HL-60 (cell line): ENCODE results near the gene CYP4F22.

ENCODE experiments used
- DNase-seq, 2 experiments: peaks; one replicate each; pipeline ENCODE4 v3.0.0-alpha.2; 2010 to 2020; ENCODE audit warnings: low read depth in 1 of 2, low spot score in 1 of 2
- H3K27ac ChIP-seq: fragments of 250-450 bp; sonication (Bioruptor Pico); replicated peaks from 2 replicates; pipeline ENCODE4 v1.5.1; 2020; ENCODE audit warnings: mild to moderate bottlenecking, moderate library complexity
- H3K27me3 ChIP-seq: fragments of 250-450 bp; sonication (Bioruptor Pico); 2 replicates; pipeline ENCODE4 v1.5.1; 2021; ENCODE audit warnings: mild to moderate bottlenecking, moderate library complexity; ENCODE audit not compliant: insufficient read depth, poor library complexity, severe bottlenecking
- H3K4me3 ChIP-seq: replicated peaks from 2 replicates; pipeline ENCODE4 v1.5.1; 2011; ENCODE audit warnings: mild to moderate bottlenecking, control low read depth, low read length; ENCODE audit not compliant: insufficient read depth
- CTCF ChIP-seq: IDR thresholded peaks from one replicate; pipeline ENCODE4 v1.5.1; 2011; ENCODE audit warnings: low read length, control low read depth, inconsistent platforms; ENCODE audit not compliant: insufficient read depth
- GABPA ChIP-seq: IDR thresholded peaks from 2 replicates; pipeline ENCODE4 v1.6.1; 2012; ENCODE audit warnings: low read depth
- POLR2AphosphoS5 ChIP-seq: IDR thresholded peaks from 2 replicates; pipeline ENCODE4 v1.6.1; 2012; ENCODE audit warnings: low read depth
- REST ChIP-seq: IDR thresholded peaks from 2 replicates; pipeline ENCODE4 v1.6.1; 2012; ENCODE audit warnings: low read depth; ENCODE audit not compliant: insufficient replicate concordance
- SPI1 ChIP-seq: IDR thresholded peaks from 2 replicates; pipeline ENCODE4 v1.6.1; 2012; ENCODE audit warnings: low read depth, mild to moderate bottlenecking, borderline replicate concordance
- long read RNA-seq: library from polyadenylated mRNA; unstranded; transcript quantifications from one replicate; pipeline ENCODE4 v2.0.0, GENCODE V29; 2020

Gene CYP4F22
- long read RNA-seq: 0 reads

GRCh38 chr19:15508035-15508710 is at the start of gene CYP4F22:
CYP4F22 (plus strand) TSS chr19:15508525; CDS start chr19:15525337, 16,812 bp downstream.
- Histone ChIP-seq H3K27me3 (peaks cover 18% of the 10 kb centered on the region), H3K4me3 (no peak within 1 kb of the TSS), H3K27ac (no peak within 1 kb of the TSS)
- DNase-seq: no peak
- TF ChIP-seq GABPA (no peak), REST (no peak), POLR2AphosphoS5 (no peak), SPI1 (no peak), CTCF (no peak)

- DNase-seq: no peak
- no peak overlapping the region for H3K27ac ChIP-seq
- no peaks in the 10 kb centered on the region for H3K27me3 ChIP-seq
- no peak overlapping the region for H3K4me3 ChIP-seq
- no peak for TF ChIP-seq REST
- no peak for TF ChIP-seq SPI1
- TF ChIP-seq CTCF: no peak
- no peak for TF ChIP-seq POLR2AphosphoS5
- no peak for TF ChIP-seq GABPA
Measured at GRCh38 chr19:15461694-15462093, 46.6 kb upstream of the CYP4F22 start.

GRCh38 chr19:15463861-15464371 is 44.4 kb upstream of the CYP4F22 start:
- H3K27me3 ChIP-seq: no peaks in the 10 kb centered on the region
- DNase-seq: peak; percentile 72 to 84
- peak overlapping the region; percentile 59 for H3K4me3 ChIP-seq
- TF ChIP-seq POLR2AphosphoS5 (peak; percentile 71; the same call in 1 of the 2 replicates), GABPA (peak; percentile 91), REST (peak; percentile 1), SPI1 (no peak; the same call in 1 of the 2 replicates), CTCF (no peak)
- peak overlapping the region; percentile 97 for H3K27ac ChIP-seq
